ENCODE data around the gene SHISA6. TPM values are rescaled to one million over a fixed set of nuclear protein-coding genes. Genes with fewer than 3 reads are reported as not detected.

SHISA6 gene
- total RNA-seq, 2 donors from 2014 or later = under 0.01 to 0.52 TPM

DNA sequence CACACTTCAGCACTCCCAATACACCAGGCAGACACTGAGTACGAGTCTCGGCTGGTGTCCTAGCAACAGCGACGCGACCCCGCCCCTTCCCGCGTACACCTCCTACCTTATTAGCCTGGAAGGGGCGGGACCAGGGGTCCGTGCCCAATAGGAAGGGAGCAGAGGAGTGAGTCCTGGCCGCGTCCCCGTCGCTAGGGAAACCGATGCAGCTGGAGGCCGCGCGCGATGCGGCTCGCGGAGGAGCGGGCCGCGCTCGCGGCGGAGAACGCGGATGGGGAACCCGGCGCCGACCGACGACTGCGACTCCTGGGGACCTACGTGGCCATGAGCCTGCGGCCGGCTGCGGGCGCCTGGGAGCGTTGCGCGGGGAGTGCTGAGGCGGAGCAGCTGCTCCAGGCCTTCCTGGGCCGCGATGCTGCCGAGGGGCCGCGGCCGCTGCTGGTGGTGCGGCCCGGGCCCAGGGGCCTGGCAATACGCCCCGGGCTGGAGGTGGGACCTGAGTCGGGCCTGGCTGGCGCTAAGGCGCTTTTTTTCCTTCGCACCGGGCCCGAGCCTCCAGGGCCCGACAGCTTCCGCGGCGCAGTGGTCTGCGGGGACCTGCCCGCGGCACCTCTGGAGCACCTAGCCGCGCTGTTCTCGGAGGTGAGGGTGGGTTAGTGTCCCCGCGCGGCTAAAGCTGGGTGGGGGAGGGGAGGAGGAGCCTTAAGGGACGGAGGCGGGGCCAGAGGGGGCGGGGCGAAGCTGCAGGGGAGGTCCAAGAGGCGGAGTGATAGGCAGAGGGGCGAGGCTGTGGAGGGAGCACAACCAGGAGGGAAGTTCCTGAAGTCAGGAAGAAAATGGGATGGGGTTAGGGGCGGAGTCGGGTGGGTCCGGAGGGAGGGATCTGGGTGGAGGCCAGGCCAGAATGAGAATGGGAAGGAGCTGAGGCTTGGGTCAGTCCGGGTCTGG, 357.5 kb downstream of the SHISA6 start, which contains the start of gene DNAH9:
TSS of gene DNAH9 (plus strand) at position 197 of the 948 bp plus-strand sequence. CDS start at position 226, 29 bp downstream.
- Histone ChIP-seq H3K27me3 (no peaks in the 10 kb centered on the region), H3K36me3 (replicated peaks in 1 of 2; ENCODE audit: insufficient read depth in 1 of 2, low read depth in 2 of 2) (no peaks in the 10 kb centered on the region), H3K9me3 (no peaks in the 10 kb centered on the region), H3K4me3 (peak within 1 kb of the TSS; percentile 26 to 49), H3K4me1 (peaks cover 18% of the 10 kb centered on the region), H3K27ac (peak within 1 kb of the TSS; percentile 56 to 94 (median 85))
- TF ChIP-seq CTCF (IDR thresholded peaks at IDR 0.05) = peak in 1 of 7 experiments; percentile 7
- TF ChIP-seq POLR2A (IDR thresholded peaks at IDR 0.05) = peak; percentile 33 to 69 (median 63)
- peak; percentile 99 for ATAC-seq
- intact Hi-C loops (cut with DNase I) = no loop called here
- 1 to 2% methylated on average over 56 to 75 of the region's 84 CpGs for WGBS, 2 donors
- peak; percentile 99 to 100 (median 99) for DNase-seq

DNA sequence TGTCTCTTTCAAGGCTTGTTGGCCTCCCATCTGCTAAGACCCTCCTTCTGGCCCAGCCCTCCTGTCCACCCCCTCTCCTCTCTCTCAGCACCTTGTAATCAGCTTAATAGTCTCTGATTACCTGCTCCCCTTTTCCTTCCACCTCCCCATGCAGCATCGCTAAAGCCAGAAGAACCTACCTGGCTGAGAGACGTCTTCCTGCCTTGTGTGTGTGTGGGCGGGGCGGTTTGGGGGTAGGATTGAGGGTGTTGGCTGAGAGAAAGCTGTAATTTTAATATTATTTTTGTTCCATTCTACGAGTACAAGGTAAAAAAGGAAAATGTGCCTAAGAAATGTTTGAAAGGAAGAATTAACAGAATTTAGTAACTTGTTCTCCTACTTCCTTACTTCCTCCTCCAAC, 360.6 kb downstream of the SHISA6 start:
- ATAC-seq = no peak

DNA sequence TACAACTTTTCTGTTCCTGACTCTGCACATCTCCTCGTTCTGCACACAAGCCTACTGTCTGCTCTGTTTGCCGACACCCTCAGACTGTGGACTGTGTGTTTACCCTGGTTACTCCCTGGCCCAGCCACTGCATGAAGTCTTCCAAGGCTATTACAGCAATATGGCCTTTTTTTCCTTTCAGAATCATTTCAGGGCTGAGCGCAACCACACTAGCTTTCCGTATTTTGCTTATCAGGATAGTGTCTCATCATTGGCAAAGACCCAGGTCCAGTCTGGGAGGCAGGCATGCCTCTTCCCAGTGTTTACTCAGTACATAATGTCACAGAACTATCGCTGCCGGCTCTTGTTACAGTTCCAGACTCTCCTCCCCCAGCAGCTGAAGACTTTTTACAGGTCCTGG, 367.4 kb downstream of the SHISA6 start:
- Histone ChIP-seq H3K4me3 (no peak overlapping the region), H3K36me3 (replicated peaks in 1 of 2; ENCODE audit: insufficient read depth in 1 of 2, low read depth in 2 of 2) (no peaks in the 10 kb centered on the region), H3K27me3 (no peaks in the 10 kb centered on the region), H3K9me3 (no peaks in the 10 kb centered on the region), H3K27ac (peak overlapping the region; percentile 1 to 80 (median 61)), H3K4me1 (peaks cover 41% of the 10 kb centered on the region)
- TF ChIP-seq POLR2A (IDR thresholded peaks at IDR 0.05) (no peak), CTCF (IDR thresholded peaks at IDR 0.05) (no peak)
- intact Hi-C loops (cut with DNase I) = no loop called here
- ATAC-seq (peak; percentile 88), DNase-seq (peak; percentile 62 to 80 (median 68))
- 5 to 10% methylated on average over 6 of the region's 6 CpGs for WGBS, 2 donors

More for the DNA sequence above, 360.6 kb downstream of the SHISA6 start:
- Histone ChIP-seq H3K27me3 (no peaks in the 10 kb centered on the region), H3K4me3 (no peak overlapping the region), H3K9me3 (no peaks in the 10 kb centered on the region), H3K27ac (no peak overlapping the region), H3K36me3 (replicated peaks in 1 of 2; ENCODE audit: insufficient read depth in 1 of 2, low read depth in 2 of 2) (no peaks in the 10 kb centered on the region), H3K4me1 (peaks cover 18% of the 10 kb centered on the region)
- TF ChIP-seq POLR2A (IDR thresholded peaks at IDR 0.05) = no peak
- no peak for TF ChIP-seq CTCF (IDR thresholded peaks at IDR 0.05)
- no peak for DNase-seq
- WGBS, 2 donors = 80 to 82% methylated on average over 5 of the region's 5 CpGs
- intact Hi-C loops (cut with DNase I) = no loop called here

DNA sequence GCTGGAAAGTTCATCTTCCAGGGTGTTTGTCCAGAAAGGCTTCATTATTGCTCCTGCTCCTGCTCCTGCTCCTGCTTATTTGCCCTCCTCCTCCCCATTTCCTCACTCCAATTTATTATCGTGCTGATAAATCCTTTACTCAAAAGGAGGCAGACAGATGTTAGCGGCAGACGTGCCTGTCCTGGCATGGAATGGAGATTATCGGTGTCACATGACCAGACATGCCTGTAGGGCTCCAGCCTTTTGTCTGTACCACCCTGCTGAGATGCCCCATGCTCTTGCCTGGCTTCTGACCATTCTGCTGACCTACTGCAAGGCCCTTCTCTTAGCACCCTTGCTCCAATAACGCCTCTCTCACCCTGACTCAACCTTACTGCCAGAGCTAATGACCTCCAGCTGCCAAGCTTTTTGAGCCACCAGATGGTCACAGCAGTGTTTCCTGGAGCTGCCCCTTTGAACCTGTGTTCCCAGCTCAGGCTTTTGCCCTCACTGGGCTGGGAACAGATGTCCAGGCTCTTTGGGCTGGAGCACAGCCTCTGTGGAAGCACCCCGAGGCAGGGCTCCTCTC, 370.1 kb downstream of the SHISA6 start:
- intact Hi-C loops (cut with DNase I) = no loop called here
- DNase-seq (no peak), ATAC-seq (no peak)
- no peak overlapping the region for H3K4me3 ChIP-seq
- TF ChIP-seq CTCF (IDR thresholded peaks at IDR 0.05) (no peak), POLR2A (IDR thresholded peaks at IDR 0.05) (no peak)
- WGBS, 2 donors = 46 to 72% methylated on average over 6 of the region's 6 CpGs
- peaks cover 41% of the 10 kb centered on the region for H3K4me1 ChIP-seq
- no peaks in the 10 kb centered on the region for H3K9me3 ChIP-seq
- no peaks in the 10 kb centered on the region for H3K36me3 ChIP-seq (replicated peaks in 1 of 2; ENCODE audit: insufficient read depth in 1 of 2, low read depth in 2 of 2)
- no peaks in the 10 kb centered on the region for H3K27me3 ChIP-seq
- no peak overlapping the region for H3K27ac ChIP-seq
